Measurements from ENCODE around the gene KISS1.

Gene KISS1

GRCh38 chr1:204155881-204156280 lies 40.4 kb downstream of the KISS1 start:
- DNase-seq (ENCODE audit: low spot score), result no peak

GRCh38 chr1:204154568-204155255 lies 41.6 kb downstream of the KISS1 start:
- DNase-seq (ENCODE audit: low spot score), result no peak

GRCh38 chr1:204153667-204154066 lies 42.6 kb downstream of the KISS1 start:
- DNase-seq (ENCODE audit: low spot score), result no peak

GRCh38 chr1:204152310-204153044 lies 43.8 kb downstream of the KISS1 start:
- DNase-seq (ENCODE audit: low spot score), result no peak

GRCh38 chr1:204151552-204152309 lies 44.6 kb downstream of the KISS1 start, which contains the start of gene ETNK2:
ETNK2 (minus strand) TSS chr1:204152044; CDS start chr1:204151852, 192 bp downstream.
- DNase-seq (ENCODE audit: low spot score), result peak; percentile 91

- DNase-seq (ENCODE audit: low spot score), result peak; percentile 56
These were observed 45.4 kb downstream of the KISS1 start for GRCh38 chr1:204150702-204151551.

GRCh38 chr1:204149635-204150565 lies 46.4 kb downstream of the KISS1 start:
- no peak for DNase-seq (ENCODE audit: low spot score)

GRCh38 chr1:204149107-204149506 lies 47.2 kb downstream of the KISS1 start:
- DNase-seq (ENCODE audit: low spot score), result no peak

GRCh38 chr1:204147406-204148383 lies 48.6 kb downstream of the KISS1 start:
- no peak for DNase-seq (ENCODE audit: low spot score)

- no peak for DNase-seq (ENCODE audit: low spot score)
These were observed 49.3 kb downstream of the KISS1 start for GRCh38 chr1:204146965-204147364.

- no peak for DNase-seq (ENCODE audit: low spot score)
These were observed 50.0 kb downstream of the KISS1 start for GRCh38 chr1:204146309-204146708.

- DNase-seq (ENCODE audit: low spot score), result no peak
These were observed 51.2 kb downstream of the KISS1 start for GRCh38 chr1:204145033-204145504.

GRCh38 chr1:204143276-204144041 lies 52.8 kb downstream of the KISS1 start:
- DNase-seq (ENCODE audit: low spot score), result no peak

GRCh38 chr1:204142032-204142974 lies 54.0 kb downstream of the KISS1 start:
- DNase-seq (ENCODE audit: low spot score), result no peak

- DNase-seq (ENCODE audit: low spot score), result no peak
These were observed 55.2 kb downstream of the KISS1 start for GRCh38 chr1:204141131-204141530.

Measured in D341Med (cell line).